Measurements from ENCODE around the gene KCNIP1. TPM values are rescaled to one million over a fixed set of nuclear protein-coding genes. Genes with fewer than 3 reads are reported as not detected.

Gene KCNIP1
- total and polyA plus RNA-seq, 9 of the 15 experiments (the other 6 are each of a cell fraction or from before 2014, with no cell fraction given) = not detected

DNA sequence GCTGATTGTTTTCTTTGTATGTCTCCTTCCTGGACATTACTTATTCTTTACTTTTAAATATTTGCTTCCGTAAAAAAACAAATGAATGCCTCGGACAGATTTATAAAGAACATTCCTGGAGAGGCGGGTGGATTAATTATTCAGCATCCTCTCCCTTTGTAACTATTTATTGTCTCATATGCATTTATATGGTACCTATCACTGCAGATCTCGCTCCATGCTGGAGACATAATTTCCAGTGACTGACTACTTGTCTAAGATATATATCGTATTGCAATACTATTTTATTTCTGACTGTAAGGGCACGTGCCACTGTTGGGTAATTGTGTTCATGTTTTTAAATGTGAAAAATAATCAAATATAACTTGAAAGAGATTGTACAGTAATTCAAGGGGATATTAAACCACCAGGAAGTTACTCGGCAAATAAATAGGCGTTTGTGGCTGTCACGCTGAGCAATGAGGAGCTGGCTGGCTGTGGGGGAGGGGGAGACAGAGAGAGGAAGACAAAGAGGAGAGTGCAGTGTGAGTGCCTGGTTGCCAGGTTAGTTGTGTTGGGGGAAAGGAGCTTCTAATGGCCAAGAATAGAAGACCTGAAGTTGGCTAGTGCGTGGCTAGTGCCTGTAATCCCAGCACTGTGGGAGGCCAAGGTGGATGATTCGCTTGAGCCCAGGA lies 147.9 kb downstream of the KCNIP1 start (continued):
- no peak for TF ChIP-seq HEY1 (CRISPR knock-in tag; IDR thresholded peaks at IDR 0.05; ENCODE audit: borderline replicate concordance)
- TF ChIP-seq, protein P1, sequence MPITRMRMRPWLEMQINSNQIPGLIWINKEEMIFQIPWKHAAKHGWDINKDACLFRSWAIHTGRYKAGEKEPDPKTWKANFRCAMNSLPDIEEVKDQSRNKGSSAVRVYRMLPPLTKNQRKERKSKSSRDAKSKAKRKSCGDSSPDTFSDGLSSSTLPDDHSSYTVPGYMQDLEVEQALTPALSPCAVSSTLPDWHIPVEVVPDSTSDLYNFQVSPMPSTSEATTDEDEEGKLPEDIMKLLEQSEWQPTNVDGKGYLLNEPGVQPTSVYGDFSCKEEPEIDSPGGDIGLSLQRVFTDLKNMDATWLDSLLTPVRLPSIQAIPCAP (CRISPR knock-in tag; IDR thresholded peaks at IDR 0.05; ENCODE audit: borderline replicate concordance) = no peak

DNA sequence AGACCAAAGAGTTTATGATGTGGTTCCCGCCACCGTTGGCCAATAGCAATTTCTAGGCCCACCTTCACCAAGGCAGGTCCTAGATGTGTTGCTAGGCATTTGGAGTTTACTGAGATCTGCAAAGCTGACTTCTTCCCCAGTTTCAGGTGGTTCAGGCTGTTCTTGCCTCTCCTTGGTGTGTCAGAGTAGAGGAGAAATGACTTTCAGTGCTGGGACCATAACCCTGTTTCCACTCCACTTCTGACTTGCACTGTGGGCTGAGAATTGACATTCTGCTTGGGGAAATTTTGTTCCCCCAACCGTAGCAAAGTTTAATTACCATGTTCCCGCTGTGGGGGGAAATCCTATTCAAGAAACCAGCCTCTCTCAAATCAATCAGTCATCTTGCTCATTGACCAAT lies 151.7 kb downstream of the KCNIP1 start:
- no peak for FAIRE-seq
- in situ Hi-C loops (cut with MboI) = no loop called here
- TF ChIP-seq ZNF696 (CRISPR knock-in tag; conservative IDR thresholded peaks at IDR 0.05) (no peak), THRAP3 (IDR thresholded peaks at IDR 0.05; ENCODE audit: borderline replicate concordance) (no peak), MED1 (CRISPR knock-in tag; IDR thresholded peaks at IDR 0.05; ENCODE audit: borderline replicate concordance) (no peak), NCOA4 (IDR thresholded peaks at IDR 0.05; ENCODE audit: partially characterized antibody) (no peak), SAP30 (IDR thresholded peaks at IDR 0.05; ENCODE audit: borderline replicate concordance, insufficient read depth, low read depth, low read length, poor library complexity, severe bottlenecking) (no peak), MAFG (tag; conservative IDR thresholded peaks at IDR 0.05) (no peak)
- TF ChIP-seq, protein P2, sequence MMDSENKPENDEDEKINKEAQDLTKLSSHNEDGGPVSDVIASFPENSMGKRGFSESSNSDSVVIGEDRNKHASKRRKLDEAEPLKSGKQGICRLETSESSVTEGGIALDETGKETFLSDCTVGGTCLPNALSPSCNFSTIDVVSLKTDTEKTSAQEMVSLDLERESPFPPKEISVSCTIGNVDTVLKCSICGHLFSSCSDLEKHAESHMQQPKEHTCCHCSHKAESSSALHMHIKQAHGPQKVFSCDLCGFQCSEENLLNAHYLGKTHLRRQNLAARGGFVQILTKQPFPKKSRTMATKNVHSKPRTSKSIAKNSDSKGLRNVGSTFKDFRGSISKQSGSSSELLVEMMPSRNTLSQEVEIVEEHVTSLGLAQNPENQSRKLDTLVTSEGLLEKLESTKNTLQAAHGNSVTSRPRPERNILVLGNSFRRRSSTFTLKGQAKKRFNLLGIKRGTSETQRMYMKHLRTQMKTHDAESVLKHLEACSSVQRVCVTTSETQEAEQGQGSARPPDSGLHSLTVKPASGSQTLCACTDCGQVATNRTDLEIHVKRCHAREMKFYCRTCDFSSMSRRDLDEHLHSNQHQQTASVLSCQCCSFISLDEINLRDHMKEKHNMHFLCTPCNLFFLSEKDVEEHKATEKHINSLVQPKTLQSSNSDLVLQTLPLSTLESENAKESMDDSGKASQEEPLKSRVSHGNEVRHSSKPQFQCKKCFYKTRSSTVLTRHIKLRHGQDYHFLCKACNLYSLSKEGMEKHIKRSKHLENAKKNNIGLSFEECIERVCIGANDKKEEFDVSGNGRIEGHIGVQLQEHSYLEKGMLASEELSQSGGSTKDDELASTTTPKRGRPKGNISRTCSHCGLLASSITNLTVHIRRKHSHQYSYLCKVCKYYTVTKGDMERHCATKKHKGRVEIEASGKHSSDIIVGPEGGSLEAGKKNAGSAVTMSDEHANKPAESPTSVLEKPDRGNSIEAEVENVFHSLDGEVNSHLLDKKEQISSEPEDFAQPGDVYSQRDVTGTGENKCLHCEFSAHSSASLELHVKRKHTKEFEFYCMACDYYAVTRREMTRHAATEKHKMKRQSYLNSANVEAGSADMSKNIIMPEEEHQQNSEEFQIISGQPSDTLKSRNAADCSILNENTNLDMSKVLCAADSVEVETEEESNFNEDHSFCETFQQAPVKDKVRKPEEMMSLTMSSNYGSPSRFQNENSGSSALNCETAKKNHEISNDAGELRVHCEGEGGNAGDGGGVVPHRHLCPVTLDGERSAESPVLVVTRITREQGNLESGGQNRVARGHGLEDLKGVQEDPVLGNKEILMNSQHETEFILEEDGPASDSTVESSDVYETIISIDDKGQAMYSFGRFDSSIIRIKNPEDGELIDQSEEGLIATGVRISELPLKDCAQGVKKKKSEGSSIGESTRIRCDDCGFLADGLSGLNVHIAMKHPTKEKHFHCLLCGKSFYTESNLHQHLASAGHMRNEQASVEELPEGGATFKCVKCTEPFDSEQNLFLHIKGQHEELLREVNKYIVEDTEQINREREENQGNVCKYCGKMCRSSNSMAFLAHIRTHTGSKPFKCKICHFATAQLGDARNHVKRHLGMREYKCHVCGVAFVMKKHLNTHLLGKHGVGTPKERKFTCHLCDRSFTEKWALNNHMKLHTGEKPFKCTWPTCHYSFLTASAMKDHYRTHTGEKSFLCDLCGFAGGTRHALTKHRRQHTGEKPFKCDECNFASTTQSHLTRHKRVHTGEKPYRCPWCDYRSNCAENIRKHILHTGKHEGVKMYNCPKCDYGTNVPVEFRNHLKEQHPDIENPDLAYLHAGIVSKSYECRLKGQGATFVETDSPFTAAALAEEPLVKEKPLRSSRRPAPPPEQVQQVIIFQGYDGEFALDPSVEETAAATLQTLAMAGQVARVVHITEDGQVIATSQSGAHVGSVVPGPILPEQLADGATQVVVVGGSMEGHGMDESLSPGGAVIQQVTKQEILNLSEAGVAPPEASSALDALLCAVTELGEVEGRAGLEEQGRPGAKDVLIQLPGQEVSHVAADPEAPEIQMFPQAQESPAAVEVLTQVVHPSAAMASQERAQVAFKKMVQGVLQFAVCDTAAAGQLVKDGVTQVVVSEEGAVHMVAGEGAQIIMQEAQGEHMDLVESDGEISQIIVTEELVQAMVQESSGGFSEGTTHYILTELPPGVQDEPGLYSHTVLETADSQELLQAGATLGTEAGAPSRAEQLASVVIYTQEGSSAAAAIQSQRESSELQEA (IDR thresholded peaks at IDR 0.05; ENCODE audit: low read depth) = no peak
- TF ChIP-seq, protein P3, sequence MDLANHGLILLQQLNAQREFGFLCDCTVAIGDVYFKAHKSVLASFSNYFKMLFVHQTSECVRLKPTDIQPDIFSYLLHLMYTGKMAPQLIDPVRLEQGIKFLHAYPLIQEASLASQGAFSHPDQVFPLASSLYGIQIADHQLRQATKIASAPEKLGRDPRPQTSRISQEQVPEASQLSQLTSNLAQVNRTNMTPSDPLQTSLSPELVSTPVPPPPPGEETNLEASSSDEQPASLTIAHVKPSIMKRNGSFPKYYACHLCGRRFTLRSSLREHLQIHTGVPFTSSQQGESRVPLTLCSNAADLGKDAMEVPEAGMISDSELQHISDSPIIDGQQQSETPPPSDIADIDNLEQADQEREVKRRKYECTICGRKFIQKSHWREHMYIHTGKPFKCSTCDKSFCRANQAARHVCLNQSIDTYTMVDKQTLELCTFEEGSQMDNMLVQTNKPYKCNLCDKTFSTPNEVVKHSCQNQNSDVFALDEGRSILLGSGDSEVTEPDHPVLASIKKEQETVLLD (IDR thresholded peaks at IDR 0.05) = no peak

More for the DNA sequence above, 151.7 kb downstream of the KCNIP1 start:
- ChIA-PET POLR2A (interaction anchor here (0.8 kb wide), 1 partner anchor 11 kb away, joined by 3 read pairs; no protein-coding TSS in a partner anchor), CTCF (ENCODE audit: low intra/inter-chr PET ratio) (no interaction called here)
- WGBS (ENCODE audit: insufficient coverage, low coverage, missing lambda C conversion rate) = 0% methylated on average over 4 of the region's 4 CpGs
- no peak overlapping the region for H3K4me2 ChIP-seq (ENCODE audit: insufficient read depth, low read length)
- H3K9me3 ChIP-seq (replicated peaks; ENCODE audit: control insufficient read depth, insufficient read depth, low read depth, low read length) = no peaks in the 10 kb centered on the region
- intact Hi-C loops (cut with micrococcal nuclease) = no loop called here
- H3K36me3 ChIP-seq (ENCODE audit: control insufficient read depth, insufficient read depth, low read length) = no peaks in the 10 kb centered on the region
- DNase-seq (ENCODE audit: extremely low read depth in 1 of 4, low spot score in 3 of 4) = no peak
- no peak overlapping the region for H3K4me3 ChIP-seq
- H3K27ac ChIP-seq (ENCODE audit: extremely low read depth, low read depth, low read length) = no peak overlapping the region
- no peak overlapping the region for H3K9ac ChIP-seq (ENCODE audit: insufficient read depth in 1 of 2, low read depth in 2 of 2, low read length in 2 of 2)
- no peak for ATAC-seq
- no peak overlapping the region for H2AFZ ChIP-seq (ENCODE audit: low read depth, low read length)
- no peaks in the 10 kb centered on the region for H3K4me1 ChIP-seq (replicated peaks in 1 of 2; ENCODE audit: control insufficient read depth in 2 of 2, insufficient read depth in 2 of 2, low read length in 2 of 2)
- H4K20me1 ChIP-seq (replicated peaks; ENCODE audit: control insufficient read depth, insufficient read depth, low read length) = no peaks in the 10 kb centered on the region
- H3K9me1 ChIP-seq (ENCODE audit: control insufficient read depth, insufficient read depth, low read length) = no peaks in the 10 kb centered on the region
- BruUV-seq (replicated peaks) = no TSS peak
- H3K79me2 ChIP-seq (ENCODE audit: control insufficient read depth, insufficient read depth, low read length) = no peaks in the 10 kb centered on the region
- no peaks in the 10 kb centered on the region for H3K27me3 ChIP-seq (ENCODE audit: control insufficient read depth in 2 of 2, insufficient read depth in 2 of 2, low read length in 2 of 2)
